GM19463 (cell line): ENCODE measurements around the gene POTEE.
"Not testable (repeated sequence)": the region's sequence is repeated elsewhere in the genome, so short reads cannot be mapped to it uniquely, and the experiment has no call there.

Experiments
- ATAC-seq: cut with Tn5 transposase; IDR thresholded peaks from one replicate; pipeline ENCODE4 v1.9.1; 2021; ENCODE audit warnings: mild to moderate bottlenecking, moderate library complexity; ENCODE audit not compliant: unreplicated experiment

Gene POTEE

DNA sequence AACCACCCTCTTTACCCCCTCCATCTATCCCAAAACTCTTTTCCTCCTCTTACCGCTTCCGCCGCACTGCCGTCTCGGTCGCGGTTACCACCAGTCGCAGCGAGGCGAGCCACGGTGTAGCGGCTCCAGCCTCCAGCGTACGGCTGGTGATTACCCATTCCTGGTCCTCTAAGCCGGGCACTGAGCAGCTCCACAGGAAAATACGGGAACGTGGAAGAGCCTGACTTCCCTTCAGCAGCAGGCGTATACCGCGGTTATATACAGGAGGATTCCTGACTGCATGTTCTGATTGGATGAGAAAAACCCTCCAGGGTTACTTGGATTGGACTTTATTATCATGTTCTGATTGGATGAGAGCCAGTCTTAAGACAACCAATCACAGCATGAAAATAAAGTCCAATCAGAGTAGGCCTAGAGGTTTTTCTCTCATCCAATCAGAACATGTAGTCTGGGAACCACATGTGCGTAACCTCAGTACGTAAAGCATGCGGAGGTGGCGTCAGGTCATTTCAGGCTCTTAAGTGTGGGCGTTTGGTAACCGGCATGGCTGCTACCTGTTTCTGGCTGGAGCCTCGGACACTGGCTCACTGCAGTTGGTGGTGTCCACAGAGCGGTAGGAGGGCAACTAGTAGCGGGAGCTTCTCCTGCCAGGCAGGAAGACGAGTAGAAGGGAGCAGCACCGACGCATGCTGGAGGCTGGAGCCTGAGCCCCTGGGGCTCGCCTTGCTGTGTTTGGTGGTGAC is at the start of gene POTEE:
TSS of gene POTEE (plus strand) at position 507 of the 743 bp plus-strand sequence. CDS start 8,867 bp downstream, outside the sequence.
- not testable (repeated sequence) for ATAC-seq

DNA sequence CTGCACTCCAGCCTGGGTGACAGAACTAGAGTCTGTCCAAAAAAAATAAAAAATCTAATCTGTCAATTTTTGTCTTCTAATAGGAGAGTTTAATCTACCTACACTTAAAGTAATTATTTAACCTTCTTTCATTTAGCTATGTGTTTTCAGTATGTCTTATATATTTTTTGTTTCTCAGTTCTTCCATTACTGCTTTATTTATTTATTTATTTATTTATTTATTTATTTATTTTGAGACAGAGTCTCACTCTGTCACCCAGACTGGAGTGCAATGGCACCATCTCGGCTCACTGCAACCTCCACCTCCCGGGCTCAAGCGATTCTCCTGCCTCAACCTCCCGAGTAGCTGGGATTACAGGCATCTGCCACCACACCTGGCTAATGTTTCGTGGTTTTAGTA is 43.8 kb upstream of the POTEE start:
- not testable (repeated sequence) for ATAC-seq

DNA sequence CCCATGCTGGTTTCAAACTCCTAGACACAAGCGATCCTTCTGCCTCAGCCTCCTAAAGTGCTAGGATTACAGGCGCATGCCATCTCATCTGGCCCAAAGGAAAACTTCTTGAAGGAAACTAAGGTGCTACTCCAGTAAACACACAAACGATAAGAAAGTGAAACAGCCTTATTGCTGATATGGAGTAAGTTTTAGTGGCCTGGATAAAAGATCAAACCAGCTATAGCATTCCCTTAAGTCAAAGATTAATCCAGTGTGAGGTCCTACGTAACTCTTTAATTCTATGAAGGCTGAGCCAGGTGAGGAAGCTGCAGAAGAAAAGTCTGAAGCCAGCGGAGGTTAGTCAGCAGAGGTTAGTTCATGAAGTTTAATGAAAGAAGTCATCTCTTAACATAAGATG is 40.8 kb upstream of the POTEE start:
- no peak for ATAC-seq

DNA sequence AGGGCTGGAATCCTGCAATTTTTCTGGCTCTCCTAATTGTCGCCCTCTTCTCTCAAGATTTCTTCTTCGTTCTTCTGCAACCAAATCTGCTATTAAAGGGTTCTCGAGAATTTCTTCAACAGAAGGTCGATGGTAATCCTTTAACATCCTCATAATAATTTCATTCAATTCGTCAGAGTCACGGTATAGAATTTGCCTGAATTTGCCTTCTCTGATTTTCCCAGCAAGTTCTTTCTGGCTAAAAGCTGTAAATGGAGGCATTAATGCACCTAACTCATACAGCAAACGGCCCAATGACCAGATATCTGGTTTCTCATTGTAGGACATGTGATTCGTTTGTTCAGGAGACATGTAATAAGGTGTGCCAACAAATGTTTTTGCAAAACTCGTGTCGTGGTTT is 31.3 kb upstream of the POTEE start:
- ATAC-seq: not testable (repeated sequence)

DNA sequence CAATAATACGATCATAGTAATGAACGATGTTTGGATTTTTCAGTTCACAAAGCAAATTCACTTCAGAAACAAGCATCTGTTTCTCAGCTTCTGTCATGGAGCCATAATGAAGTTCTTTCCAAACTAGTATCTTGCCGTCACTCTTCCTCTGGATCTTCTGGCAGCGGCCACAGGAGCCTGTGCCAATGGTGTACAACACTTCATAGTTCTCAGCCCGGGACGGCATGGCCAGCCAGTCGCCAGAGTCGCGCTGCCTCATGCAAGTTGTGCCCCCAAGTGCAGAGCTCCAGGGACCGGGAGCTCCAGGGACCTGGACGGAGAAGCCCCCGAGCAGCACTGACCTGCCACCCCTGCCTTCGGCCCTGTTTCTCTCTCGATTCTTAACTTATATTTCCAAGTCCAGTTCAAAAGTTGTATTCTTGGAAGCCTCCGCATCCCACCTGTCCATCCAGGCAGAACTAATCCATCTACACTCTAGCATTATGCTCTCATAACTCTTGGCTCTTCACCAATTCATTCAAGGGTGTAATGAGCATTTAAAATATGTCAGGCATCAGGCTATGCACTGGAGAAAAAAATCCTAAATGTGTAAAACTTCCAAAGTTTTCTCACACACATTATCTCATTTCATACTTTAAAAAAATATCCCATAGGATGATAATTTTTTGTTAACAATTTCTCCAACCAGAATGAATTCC is 30.5 kb upstream of the POTEE start:
- not testable (repeated sequence) for ATAC-seq

DNA sequence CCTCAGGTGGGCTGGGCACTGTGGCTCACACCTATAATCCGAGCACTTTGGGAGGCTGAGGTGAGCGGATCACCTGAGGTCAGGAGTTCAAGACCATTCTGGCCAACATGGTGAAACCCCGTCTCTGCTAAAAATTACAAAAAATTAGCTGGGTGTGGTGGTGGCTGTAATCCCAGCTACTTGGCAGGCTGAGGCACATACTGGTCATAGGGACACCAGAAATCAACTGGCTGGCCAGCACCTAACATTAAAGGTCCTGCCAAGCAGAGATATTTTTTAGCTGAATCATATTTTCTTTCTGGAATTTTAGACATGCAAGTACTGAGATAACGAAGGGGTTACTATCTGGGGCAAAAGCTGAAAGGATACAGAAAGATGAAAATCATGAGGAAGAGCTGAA is 27.9 kb upstream of the POTEE start:
- ATAC-seq: not testable (repeated sequence)

DNA sequence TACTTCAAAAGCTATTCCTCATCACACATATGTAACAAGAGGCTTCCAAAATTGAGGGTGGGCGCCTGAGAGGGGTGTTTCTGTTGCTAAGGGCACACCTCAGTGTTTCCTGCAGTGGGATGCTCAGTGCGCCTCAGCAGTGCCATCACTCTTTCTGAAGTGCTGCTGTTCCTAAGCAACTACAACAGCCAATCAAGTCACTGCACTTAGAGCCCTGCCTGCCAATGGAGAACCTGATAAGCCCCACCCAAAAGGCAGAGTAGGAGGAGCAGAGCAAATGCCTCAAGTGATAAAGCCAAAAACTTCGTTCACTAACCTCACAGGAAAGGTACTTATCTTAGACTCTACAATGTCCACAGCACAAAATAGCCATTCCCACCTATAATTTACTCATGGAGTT is 15.9 kb upstream of the POTEE start:
- ATAC-seq: not testable (repeated sequence)

DNA sequence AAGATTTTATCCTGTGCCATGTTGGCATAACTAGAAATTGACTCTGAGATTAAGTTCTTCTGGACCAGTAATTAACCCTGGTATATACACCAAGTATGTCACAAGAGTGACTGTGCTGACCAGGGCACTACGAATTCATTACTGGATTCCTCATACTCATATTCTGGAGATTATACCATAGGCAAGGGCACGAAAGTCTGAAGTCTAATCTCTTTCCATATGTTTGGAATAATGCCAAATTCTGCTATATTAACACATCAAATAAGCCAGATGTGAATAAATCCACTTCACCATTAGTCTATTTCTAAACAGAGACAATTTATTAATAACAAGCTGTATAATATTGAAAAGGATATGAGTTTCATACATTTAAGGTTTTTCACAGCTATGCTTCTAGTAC is 13.2 kb upstream of the POTEE start:
- ATAC-seq: not testable (repeated sequence)

DNA sequence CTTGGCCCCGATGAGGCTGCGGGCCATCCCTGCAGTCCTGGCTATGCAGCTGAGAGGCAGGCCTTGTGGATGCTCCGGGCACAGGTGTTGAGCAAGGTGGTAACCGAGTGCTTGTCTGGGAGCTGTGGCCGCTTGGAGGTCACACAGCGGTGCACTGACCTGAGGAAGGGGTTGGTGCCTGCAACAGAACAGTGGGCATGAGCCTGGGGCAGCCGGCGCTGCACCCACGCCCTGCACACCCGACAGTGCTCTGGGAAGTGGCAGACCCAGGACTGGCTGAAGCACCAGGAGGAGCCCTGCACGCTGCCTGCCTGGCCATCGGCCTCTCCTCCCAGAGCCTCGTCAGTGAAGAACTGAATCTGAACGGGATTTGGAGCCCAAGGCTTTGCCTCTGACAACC is 8.2 kb upstream of the POTEE start:
- ATAC-seq: no peak

DNA sequence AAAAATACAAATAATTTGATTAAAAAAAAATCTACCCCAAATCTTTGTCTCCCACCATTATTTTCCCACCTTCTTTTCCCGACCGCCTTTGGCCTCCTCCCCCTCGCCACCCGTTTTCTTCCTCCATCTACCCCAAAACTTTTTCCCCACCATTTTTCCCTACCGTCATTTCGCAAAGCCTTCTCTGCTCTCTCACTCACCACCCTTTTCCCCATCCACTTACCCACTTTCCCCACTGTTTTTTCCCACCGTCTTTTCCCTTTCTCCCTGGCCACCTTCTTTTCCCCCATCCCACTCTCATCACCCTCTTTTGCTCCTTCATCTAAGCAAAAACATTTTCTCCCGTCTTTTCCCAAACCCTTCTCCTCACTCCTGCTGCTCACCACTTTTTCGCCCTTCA is 1.5 kb upstream of the POTEE start:
- ATAC-seq: not testable (repeated sequence)

DNA sequence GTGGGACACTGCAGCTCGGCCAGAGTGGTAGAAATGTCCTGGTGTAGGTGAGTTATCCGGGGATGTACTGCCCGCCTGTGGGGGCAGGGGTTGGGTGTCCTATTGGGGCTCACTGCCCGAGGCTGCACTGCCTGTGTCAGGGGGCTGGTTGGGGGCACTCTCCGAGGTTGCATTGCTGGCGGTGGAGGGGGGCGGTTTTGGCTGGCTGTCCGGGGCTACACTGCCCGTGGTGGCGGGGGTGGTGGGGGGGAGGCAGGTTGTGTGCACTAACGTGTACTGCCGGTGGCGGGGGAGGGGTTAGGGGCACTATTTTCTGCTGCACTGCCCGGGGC is 403 bp downstream of the POTEE start:
- not testable (repeated sequence) for ATAC-seq

DNA sequence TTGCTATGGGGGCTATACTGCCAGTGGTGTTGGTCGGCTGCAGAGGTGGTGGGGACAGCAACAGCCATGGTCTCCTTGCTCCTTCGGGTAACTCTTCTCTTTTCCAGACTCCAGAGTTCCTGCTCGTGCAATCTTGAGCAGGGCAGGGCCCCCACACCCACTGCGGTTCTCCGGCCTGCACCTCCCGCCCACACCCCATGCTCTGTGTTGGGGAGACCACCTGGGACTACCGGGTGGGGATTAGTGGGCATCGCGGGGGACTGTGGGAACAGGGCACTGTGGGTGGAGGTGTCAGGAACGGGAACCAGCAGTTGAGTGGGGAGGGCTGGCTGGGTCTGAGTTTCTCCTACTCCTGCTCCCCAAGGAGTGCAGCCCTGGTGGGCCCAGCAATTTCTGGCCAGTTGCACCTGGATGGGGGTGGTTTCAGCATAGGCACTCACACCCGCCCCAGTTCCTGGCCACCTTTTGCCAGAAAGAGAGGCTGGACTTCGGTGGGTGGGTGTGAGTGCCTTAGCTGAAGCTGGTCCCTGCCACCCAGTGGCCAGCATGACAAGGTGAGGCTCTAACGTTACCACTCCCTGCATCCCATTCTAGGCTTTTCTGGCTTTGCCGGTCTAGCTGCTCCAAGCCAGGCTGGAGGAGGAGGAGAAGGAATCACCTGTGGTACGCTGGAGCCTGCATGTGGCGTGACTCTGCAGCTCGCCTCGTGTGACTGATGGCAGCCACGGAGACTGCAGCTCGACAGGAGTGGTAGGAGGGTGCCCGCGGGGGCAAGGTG is 1.3 kb downstream of the POTEE start:
- ATAC-seq: not testable (repeated sequence)

DNA sequence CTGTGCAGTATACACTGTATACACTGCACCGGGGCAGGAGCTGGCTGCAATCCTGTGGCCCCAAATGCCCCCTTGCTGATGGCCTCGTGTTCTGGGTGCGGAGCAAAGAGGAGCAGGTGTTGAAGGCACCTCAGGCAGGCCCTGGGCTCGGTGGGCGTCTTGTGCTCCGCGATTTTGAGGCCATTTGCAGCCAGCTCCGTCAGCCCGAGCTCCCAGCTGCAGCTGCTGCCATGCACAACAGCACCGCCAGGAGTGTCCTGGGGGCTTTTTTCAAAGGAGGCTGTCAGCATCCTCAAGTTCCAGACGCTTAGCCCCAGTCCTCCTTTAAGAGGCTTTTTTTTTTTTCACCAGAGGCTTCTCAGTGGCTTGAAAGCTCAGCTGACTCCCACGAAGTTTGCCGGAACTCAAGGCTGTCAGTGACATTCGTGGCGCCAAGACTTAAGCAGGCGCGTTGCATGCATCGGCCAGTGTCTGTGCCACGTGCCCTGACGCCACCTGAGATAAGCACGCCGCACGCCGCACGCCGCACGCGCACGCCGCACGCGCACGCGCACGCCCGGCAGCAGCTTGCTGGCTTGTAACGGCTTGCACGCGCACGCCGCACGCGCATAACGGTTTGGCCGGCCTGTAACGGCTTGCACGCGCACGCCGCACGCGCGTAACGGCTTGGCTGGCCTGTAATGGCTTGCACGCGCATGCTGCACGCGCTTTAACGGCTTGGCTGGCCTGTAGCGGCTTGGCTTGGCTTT is 8.1 kb downstream of the POTEE start:
- not testable (repeated sequence) for ATAC-seq

DNA sequence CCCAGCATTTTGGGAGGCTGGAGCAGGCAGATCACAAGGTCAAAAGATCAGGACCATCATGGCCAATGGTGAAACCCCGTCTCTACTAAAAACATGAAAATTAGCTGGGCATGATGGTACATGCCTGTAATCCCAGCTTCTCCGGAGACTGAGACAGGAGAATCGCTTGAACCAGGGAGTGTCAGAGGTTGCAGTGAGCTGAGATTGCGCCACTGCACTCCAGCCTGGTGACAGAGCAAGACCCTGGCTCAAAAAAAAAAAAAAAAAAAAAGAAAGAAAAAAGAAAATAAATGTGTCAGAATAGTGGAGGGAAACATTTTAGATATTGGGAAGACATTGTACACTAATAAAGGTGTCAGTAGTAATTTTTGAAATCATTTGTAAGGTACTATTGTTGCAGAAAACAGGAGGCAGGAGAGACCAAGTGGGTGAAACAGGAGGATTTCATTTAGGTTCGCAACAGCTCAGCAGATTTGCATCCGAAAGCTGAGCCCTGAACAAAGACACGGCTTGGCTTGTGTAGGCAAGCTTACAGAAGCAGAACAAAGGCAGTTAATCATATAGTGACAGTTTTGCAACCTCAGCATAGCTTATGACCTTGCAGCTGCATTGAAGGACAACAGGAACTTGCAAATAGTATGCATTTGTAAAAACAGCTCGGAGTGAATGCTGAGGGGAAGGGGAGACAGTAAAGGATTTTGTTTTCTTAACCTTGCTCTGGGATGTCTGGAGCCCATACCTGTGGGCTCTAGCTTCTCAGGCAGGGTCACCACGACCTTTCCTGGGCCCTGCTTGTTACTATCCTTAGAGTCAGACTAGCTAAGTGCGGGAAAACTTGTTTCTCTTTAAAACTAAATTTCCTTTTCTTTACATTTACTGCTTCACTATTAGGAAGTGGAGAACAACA is 26.5 kb downstream of the POTEE start:
- not testable (repeated sequence) for ATAC-seq
